Anterior cingulate cortex (tissue), 58 donors: ENCODE measurements around the gene JMJD1C.

Experiments used
- DNase-seq, 58 donors: peaks; one replicate each; lab custom pipeline; 2025; lab: John Stamatoyannopoulos, UW

Gene JMJD1C

DNA sequence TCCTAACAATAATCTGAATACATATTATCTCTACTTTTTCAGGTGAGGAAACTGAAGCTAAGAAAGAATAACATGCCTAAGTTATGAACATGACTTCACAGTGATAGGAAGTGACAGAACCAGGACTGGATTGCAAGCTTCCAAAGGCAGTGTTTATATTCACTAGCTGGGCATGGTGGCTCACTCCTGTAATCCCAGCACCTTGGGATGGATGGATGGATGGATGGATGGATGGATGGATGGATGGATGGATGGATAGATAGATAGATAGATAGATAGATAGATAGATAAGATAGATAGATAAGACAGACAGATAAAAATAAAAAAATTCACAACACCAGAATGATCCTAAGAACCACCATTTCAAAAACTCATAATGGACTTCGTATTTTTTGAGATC is 18.2 kb upstream of the JMJD1C start:
- no peak for DNase-seq

DNA sequence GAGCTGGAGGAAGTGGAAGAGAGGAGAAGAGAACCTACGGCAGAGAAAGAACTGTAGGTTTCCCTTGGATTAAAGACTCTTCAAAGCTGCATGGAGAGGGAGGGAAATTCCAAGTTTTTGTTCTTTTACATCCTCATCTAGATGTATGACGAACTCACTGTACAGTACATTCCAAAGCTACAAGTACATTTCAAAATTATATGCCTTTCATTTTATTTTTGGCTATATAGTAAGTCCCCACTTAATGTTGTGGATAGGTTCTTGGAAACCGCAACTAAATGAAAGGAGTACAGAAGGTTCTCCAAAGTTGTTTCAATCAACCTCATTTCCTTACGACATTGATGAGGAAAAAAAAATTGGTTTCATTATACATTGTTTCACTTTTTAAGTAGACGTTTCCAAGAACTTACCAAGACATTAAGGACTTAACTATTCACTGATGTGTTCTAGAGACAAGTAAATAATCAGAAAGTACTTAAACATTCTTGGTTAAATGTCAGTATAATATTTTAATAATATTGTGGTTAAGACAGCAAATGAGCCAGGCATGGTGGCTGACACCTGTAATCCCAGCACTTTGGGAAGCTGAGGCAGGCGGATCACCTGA is 16.1 kb upstream of the JMJD1C start:
- no peak for DNase-seq

- DNase-seq = no peak
These were observed 14.5 kb upstream of the JMJD1C start for GRCh38 chr10:63480237-63480636.

GRCh38 chr10:63478564-63478963 is 12.8 kb upstream of the JMJD1C start:
- DNase-seq = no peak

DNA sequence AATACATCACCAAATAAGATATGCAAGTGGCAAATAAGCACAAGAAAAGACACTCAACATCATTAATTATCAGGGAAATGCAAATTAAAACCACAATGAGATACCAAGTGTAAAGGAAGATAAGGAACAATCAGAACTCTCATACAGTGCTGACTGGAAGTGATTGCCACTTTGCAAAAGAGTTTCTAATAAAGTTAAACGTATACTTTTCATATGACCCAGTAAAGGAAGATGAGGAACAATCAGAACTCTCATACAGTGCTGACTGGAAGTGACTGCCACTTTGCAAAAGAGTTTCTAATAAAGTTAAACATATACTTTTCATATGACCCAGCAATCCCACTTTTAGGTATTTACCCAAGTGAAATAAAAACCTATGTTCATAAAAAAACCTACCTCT is 12.2 kb upstream of the JMJD1C start:
- no peak for DNase-seq

DNA sequence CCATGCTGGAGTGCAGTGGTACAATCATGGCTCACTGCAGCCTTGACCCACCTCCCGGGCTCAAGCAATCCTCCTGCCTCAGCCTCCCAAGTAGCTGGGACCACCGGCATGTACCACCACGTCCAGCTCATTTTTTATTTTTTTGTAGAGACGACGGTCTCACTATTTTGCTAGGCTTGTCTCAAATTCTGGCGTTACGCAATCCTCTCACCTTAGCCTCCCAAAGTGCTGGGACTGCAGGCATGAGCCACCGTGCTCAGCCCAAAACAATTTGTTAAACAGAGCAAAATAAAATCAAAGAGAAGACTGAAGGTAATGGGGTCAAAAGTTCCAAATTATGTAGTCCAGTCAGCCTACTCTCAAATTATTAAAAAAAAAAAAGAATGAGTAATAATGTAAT is 8.7 kb upstream of the JMJD1C start:
- DNase-seq = no peak

DNA sequence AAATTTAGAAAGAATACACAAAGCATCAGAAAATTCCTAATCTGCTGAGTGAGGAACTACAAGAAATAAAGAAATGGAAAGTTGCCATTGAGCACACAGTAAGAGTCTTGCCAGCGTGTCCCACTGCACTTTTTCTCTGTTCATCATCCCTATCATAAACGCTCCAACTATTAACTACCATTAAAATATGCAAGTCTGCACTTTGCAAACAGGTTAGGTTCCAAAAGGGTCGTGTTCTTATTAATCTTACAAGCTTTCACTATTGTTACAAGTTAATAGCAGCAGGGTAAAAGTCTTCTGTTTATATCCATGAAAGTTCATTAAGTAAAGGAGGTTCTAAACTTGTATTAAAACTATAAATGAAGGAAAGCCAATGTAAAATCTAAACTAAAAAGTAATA is 5.2 kb upstream of the JMJD1C start:
- DNase-seq = no peak

GRCh38 chr10:63468947-63469346 is 3.2 kb upstream of the JMJD1C start:
- no peak for DNase-seq

DNA sequence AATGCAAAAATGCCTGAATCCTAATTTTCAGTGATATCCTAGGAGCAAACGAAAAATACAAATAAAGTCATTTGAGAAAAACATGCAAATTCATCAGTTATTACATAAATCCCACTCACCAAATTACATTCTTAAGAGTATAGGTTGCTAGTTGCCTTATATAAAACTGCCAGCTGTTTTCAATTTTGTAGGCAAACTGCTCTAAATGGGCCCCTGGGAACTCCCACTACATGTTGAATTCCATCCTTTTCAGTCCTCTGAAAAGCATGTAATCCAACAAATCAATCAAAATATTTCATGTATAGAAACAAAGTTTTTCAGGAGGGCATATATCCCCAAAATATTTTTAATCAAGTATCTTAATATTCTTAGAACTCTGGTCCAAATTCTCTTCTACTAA is 2.1 kb upstream of the JMJD1C start:
- no peak for DNase-seq

GRCh38 chr10:63466144-63466935 is 563 bp upstream of the JMJD1C start:
- peak in 41 of 58 donors; percentile 11 to 73 (median 56) for DNase-seq

DNA sequence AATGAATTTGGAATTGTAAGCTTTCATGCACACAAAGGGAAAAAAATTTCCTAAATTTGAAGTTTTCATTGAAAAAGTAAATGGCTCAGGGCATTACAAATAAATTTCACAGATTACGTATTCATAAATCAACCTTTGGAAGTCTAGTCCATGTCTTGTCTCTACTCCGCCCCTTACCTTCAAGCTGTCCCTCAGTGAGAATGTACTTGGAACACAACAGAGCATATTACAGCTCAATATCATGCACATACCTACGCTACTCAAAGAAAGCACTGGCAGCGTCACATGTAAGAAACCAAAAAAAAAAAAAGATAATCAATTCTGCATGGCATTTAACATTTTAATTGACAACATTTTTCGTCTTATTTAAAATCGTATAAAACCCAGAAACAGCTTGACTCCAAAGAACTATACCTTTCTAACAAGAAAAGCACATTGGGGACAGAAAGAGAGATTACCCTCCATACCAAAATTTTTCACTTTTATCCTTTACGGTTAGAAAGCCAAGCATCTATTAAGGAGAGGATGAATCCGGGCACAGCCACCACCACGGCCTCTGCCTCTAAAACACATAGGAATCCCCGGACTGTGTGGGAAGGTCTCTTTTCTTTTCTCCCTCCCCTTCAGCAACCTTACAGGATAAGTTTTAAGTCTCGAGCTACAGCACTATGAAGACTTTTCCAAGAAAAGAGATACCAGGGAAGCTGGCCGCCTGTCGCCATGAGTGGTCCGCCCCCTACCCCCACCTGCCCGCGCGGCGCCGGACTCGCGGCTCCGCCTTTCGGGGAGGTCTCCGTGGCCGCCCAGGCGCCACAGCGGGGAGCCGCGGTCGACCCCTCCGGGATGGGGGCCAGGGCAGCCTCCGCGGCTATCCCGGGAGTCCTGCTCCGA is 1.1 kb downstream of the JMJD1C start:
- DNase-seq = peak in 15 of 58 donors; percentile 30 to 74 (median 55)

DNA sequence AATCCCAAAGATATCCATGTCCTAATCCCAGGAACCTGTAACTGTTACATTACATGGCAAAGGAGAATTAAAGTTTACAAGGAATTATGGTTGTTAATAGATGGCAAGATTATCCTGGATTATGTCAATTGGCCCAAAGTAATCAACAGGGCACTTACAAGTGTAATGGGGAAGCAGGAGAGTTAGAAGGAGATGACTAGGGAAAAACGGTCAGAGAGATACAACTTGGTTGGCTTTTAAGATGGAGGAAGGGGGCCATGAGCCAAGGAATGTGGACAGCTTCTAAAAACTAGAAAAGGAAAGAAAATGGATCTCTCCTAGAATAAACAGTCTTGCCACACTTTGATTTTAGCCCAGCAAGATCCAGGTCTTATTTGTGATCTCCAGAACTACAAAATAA is 3.3 kb downstream of the JMJD1C start:
- DNase-seq = no peak

- no peak for DNase-seq
These were observed 7.6 kb downstream of the JMJD1C start for GRCh38 chr10:63458177-63458576.

DNA sequence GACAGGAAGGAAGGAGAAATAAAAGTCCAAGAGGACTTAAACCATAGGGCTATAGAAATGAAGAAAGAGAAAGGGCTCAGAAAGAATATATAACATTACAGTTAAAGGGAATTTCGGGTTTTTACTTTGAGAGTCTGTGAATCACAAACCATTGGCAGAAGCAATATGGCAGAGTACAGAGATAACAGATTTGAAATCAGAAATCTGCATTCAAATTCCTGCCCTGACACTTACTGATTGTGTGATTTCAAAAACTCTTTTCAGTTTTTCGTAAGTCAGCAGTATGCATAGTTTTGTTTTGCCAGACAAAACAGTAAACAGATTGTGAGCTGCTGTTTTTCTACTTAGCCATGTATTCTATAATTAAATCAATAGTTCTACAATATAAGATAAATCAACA is 8.2 kb downstream of the JMJD1C start:
- no peak for DNase-seq

DNA sequence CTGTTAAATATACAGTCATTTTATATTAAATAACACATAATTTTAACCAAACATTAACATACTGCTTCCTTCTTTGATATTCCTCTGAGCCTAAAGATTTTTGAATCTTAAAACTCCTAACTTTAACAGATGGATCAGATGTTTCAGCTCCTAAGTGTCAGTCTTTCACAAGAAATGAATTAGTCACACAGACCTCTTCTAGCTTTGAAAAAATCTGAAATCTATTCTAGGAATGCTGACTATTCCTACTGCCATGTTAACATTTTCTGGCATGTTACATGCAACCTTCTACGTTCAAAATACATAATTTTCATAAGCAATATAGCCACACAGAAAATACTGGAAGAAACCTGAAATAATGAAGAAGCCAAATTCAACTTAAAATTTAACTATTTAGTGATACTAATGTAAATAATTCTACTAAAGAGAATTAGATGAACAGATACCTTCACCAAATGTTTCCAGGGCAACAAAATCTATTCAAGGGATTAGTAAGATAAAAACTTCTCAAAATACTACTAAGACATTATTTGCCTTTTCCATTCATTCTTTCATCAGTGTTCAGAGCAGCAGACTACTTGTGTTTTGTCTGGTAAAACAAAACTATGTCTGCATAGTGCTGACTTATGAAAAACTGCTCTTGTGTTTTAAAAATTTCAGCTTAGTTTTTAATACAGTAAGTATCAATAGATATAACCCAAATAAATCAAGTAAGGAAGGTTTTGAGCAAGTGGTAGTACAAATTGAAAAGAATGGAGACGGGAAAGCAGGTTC is 9.2 kb downstream of the JMJD1C start:
- DNase-seq = no peak

DNA sequence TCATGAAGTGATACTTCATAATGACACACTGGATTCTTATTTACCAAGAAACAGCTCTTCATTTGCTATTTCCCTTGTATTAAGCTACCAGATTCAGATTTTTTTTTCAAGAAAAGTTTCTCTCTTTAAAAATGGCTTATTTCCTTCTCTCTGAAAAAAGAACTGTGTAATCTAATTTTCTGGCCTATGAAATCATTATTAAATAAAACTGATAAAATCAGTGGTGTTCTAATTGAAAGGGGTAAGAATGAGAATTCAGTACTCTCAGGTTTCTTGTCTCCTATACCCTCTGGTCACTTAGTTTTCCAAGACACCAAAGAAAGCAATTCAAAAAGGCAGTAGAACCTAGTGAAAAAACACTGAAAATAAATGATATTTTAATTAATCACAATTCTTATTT is 10.3 kb downstream of the JMJD1C start:
- DNase-seq = no peak

DNA sequence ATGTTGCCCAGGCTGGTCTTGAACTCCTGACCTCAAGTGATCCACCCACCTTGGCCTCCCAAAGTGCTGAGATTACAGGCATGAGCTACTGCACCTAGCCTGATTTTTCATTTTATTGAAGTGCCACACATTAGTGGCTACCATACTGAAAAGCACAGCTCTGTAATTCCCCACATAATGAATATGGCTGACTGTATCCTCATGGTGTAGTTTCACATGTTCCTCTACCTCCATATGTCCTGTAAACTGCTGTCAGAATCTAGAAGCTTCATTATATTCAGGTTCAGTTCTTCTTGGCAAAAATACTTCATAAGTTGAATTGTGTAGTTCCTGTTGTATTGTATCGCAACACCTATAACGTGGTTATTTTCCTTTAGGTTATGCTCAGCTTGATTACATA is 11.1 kb downstream of the JMJD1C start:
- no peak for DNase-seq

DNA sequence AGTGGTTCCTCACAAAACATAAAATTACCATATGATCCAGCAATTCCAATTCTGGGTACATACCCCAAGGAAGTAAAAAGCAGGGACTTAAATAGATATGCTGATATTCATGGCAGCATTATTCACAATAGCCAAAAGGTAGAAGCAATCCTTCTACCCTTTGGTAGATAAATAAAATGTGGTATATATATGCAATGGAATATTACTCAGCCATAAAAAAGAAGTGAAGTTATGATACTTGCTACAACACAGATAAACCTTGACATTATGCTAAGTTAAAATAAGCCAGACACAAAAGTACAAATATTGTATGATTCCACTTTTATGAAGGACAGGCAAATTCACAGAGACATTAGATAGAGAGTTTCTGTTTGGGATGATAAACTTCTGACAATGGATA is 13.3 kb downstream of the JMJD1C start:
- no peak for DNase-seq

- DNase-seq = no peak
These were observed 18.9 kb downstream of the JMJD1C start for GRCh38 chr10:63446716-63447440.

GRCh38 chr10:63441404-63441803 is 24.4 kb downstream of the JMJD1C start:
- DNase-seq = no peak
